Measurements from ENCODE around the gene SLCO2A1. TPM values are rescaled to one million over a fixed set of nuclear protein-coding genes. Genes with fewer than 3 reads are reported as not detected.

The SLCO2A1 gene
- total RNA-seq, 1 donor from 2014 or later: 2.5 TPM

DNA sequence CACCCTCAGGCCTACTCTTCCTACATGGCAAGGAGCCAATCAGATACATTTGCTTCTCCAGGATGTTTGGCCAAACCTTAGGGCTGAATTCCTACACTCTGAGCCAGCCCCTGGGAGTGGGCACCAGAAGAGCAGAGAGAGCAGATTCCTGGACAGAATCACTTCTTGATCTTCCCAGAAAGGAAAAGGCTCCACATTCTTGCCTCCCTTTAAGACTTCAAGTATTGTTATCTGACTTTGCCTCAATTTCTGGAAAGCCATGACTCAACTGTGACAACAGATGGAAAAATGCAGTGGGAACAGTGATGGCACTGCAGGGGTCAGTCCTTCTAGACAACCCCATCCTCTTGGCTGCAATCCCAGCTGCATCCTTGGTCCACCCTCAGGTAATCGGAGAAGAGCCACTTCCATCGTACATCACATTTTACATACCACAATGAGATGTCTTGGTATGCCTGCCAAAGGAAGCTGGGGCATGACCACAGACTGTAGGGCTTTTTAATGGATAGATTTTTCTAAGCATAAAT lies 21.0 kb downstream of the SLCO2A1 start:
- DNase-seq (ENCODE audit: low read depth): peak; percentile 78
- TF ChIP-seq CTCF (IDR thresholded peaks at IDR 0.05; ENCODE audit: insufficient read depth, low read length, poor library complexity, severe bottlenecking): no peak
- Histone ChIP-seq H3K4me3 (ENCODE audit: low read depth, low read length) (no peak overlapping the region), H3K27me3 (ENCODE audit: control insufficient read depth, insufficient read depth, low read length) (no peaks in the 10 kb centered on the region), H3K36me3 (ENCODE audit: control insufficient read depth, insufficient read depth, low read length) (no peaks in the 10 kb centered on the region)

DNA sequence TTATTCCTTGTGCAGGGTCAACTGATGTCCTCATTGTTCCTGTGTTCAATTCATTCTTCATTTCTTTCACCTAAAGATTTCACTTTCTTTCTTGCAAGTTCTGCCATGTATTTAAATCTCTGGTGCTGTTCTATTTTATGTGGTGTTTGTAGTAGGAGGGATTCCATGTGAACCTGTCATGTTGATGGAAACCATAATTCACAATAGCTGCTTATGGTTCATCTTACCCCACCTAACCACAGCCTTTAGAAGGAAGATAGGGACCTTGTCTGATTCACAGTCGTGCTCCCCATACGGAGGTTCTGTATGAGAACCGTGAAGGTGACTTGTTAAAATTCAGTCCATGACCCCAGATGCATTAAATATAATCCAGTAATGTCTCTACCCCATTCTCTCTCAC lies 21.9 kb downstream of the SLCO2A1 start:
- DNase-seq (ENCODE audit: low read depth): no peak
- H3K4me3 ChIP-seq (ENCODE audit: low read depth, low read length): no peak overlapping the region
- no peaks in the 10 kb centered on the region for H3K36me3 ChIP-seq (ENCODE audit: control insufficient read depth, insufficient read depth, low read length)
- TF ChIP-seq CTCF (IDR thresholded peaks at IDR 0.05; ENCODE audit: insufficient read depth, low read length, poor library complexity, severe bottlenecking): no peak
- no peaks in the 10 kb centered on the region for H3K27me3 ChIP-seq (ENCODE audit: control insufficient read depth, insufficient read depth, low read length)

- no peak for DNase-seq (ENCODE audit: low read depth)
- Histone ChIP-seq H3K4me3 (ENCODE audit: low read depth, low read length) (no peak overlapping the region), H3K27me3 (ENCODE audit: control insufficient read depth, insufficient read depth, low read length) (no peaks in the 10 kb centered on the region), H3K36me3 (ENCODE audit: control insufficient read depth, insufficient read depth, low read length) (no peaks in the 10 kb centered on the region)
- no peak for TF ChIP-seq CTCF (IDR thresholded peaks at IDR 0.05; ENCODE audit: insufficient read depth, low read length, poor library complexity, severe bottlenecking)
Measured at GRCh38 chr3:134004841-134005240, 24.9 kb downstream of the SLCO2A1 start.

DNA sequence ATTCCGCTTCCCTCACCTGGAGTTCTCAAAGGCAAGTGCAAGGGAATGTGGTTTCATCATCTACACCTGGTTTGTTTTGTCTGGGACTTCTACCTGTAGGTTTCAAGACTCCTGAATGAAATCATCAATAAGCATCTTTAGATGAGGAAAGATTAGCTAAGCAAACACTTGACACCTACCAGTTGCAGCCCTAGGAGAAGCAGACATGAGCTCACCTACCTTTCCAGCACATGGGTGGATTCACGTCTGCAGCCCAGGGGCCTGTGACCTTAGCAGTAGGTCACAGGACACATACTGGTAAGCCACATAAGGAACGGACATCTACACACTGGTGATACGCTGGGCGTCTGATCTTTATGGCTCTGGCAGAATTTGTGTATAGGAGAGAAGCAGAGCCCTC lies 26.7 kb downstream of the SLCO2A1 start:
- Histone ChIP-seq H3K36me3 (ENCODE audit: control insufficient read depth, insufficient read depth, low read length) (no peaks in the 10 kb centered on the region), H3K27me3 (ENCODE audit: control insufficient read depth, insufficient read depth, low read length) (no peaks in the 10 kb centered on the region), H3K4me3 (ENCODE audit: low read depth, low read length) (no peak overlapping the region)
- no peak for TF ChIP-seq CTCF (IDR thresholded peaks at IDR 0.05; ENCODE audit: insufficient read depth, low read length, poor library complexity, severe bottlenecking)
- DNase-seq (ENCODE audit: low read depth): no peak

- DNase-seq (ENCODE audit: low read depth): peak; percentile 79
- no peaks in the 10 kb centered on the region for H3K27me3 ChIP-seq (ENCODE audit: control insufficient read depth, insufficient read depth, low read length)
- H3K36me3 ChIP-seq (ENCODE audit: control insufficient read depth, insufficient read depth, low read length): no peaks in the 10 kb centered on the region
- H3K4me3 ChIP-seq (ENCODE audit: low read depth, low read length): no peak overlapping the region
- no peak for TF ChIP-seq CTCF (IDR thresholded peaks at IDR 0.05; ENCODE audit: insufficient read depth, low read length, poor library complexity, severe bottlenecking)
Measured at GRCh38 chr3:134002306-134002705, 27.4 kb downstream of the SLCO2A1 start.

GRCh38 chr3:134001251-134001650 lies 28.5 kb downstream of the SLCO2A1 start:
- Histone ChIP-seq H3K36me3 (ENCODE audit: control insufficient read depth, insufficient read depth, low read length) (no peaks in the 10 kb centered on the region), H3K4me3 (ENCODE audit: low read depth, low read length) (no peak overlapping the region), H3K27me3 (ENCODE audit: control insufficient read depth, insufficient read depth, low read length) (no peaks in the 10 kb centered on the region)
- no peak for DNase-seq (ENCODE audit: low read depth)
- no peak for TF ChIP-seq CTCF (IDR thresholded peaks at IDR 0.05; ENCODE audit: insufficient read depth, low read length, poor library complexity, severe bottlenecking)

Data from kidney epithelial cell (primary cell).